GM13977 (cell line): Measurements from ENCODE around the gene AGFG2.

ENCODE experiments used
- DNase-seq: peaks from one replicate; pipeline ENCODE4 v3.0.0; 2012; ENCODE audit warnings: low spot score
- in situ Hi-C: fragments of 300-500 bp; cut with MboI; formaldehyde crosslinking; loops from one replicate; pipeline ENCODE4 v1.12.0; 2022; ENCODE audit warnings: low sequenced_read_pairs, low pct_unique_long_range_greater_than_20kb, mixed read lengths, inconsistent platforms; ENCODE audit not compliant: unreplicated experiment
- TF ChIP-seq, protein P1 (sequence below): IDR thresholded peaks from 2 replicates; pipeline ENCODE4 v1.5.1; 2012; ENCODE audit warnings: mild to moderate bottlenecking, control low read depth; ENCODE audit not compliant: insufficient read depth; ENCODE audit errors: extremely low read depth, missing control alignments

Gene AGFG2

GRCh38 chr7:100607111-100607510 is 68.1 kb downstream of the AGFG2 start:
- DNase-seq = no peak
- in situ Hi-C loops = no loop called here
- TF ChIP-seq, protein P1, sequence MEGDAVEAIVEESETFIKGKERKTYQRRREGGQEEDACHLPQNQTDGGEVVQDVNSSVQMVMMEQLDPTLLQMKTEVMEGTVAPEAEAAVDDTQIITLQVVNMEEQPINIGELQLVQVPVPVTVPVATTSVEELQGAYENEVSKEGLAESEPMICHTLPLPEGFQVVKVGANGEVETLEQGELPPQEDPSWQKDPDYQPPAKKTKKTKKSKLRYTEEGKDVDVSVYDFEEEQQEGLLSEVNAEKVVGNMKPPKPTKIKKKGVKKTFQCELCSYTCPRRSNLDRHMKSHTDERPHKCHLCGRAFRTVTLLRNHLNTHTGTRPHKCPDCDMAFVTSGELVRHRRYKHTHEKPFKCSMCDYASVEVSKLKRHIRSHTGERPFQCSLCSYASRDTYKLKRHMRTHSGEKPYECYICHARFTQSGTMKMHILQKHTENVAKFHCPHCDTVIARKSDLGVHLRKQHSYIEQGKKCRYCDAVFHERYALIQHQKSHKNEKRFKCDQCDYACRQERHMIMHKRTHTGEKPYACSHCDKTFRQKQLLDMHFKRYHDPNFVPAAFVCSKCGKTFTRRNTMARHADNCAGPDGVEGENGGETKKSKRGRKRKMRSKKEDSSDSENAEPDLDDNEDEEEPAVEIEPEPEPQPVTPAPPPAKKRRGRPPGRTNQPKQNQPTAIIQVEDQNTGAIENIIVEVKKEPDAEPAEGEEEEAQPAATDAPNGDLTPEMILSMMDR = no peak

DNA sequence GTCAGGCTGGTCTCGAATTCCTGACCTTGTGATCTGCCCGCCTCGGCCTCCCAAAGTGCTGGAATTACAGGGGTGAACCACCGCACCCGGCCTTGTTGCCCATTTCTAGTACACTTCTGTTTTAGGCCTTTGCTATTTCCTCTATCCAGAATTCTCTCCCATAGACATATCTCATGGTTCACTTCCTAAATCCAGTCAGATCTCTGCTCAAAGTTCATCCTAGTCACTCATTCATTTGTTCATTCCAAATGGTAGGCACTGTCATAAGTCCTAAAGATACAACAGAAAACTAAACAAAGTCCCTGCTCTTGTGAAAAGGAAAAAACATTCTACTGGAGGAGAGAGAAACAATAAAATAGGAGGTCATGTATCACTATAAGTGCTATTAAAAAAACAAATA is 71.0 kb downstream of the AGFG2 start:
- no peak for DNase-seq
- TF ChIP-seq, protein P1 = no peak
- in situ Hi-C loops = no loop called here

DNA sequence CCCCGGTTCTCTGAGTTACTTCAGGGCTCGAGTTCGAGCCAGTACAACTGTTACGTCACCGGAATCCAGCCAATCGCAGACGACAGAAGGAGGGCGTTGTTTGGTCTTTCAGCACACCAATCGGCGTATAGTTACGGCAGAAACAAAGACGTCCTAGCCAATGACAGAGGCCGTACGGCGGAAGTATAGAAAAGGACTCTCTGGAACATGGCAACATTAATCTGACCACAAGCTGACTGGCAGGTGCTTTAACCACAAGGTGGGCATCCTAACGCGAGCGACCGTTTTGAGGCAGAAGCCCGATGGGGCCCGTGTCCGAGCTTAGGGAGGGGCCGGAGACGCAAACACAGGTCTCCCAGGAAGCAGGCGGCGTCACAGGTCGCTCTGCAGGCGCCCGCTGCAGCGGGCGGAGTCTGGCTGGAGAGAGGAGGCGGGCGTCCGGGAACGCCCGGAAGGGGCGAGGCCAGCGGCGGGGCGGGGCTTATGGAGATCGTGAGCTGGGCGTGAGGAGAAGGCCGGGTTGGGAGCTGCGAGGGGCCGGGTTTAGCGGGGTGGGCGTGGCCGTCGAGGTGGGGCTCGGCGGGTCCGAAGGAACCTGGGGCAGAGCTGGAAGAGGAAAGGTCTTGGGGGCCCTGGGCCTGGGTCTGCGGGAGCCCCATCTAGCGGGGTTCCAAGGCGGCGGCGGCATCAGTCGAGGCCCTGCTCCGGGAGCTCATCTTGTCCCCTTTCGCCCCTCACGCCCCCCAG is 73.2 kb downstream of the AGFG2 start, which contains the start of gene MOSPD3:
Gene MOSPD3 (plus strand): TSS at position 558 of the 747 bp plus-strand sequence. CDS start 252 bp downstream, outside the sequence.
- DNase-seq = peak; percentile 99
- TF ChIP-seq, protein P1 = no peak
- in situ Hi-C loops = no loop called here

- TF ChIP-seq, protein P1 = peak; percentile 23
- in situ Hi-C loops = no loop called here
- DNase-seq = no peak
Measured at GRCh38 chr7:100612730-100613390, 73.9 kb downstream of the AGFG2 start.

GRCh38 chr7:100613412-100614175 is 74.6 kb downstream of the AGFG2 start:
- in situ Hi-C loops = no loop called here
- TF ChIP-seq, protein P1 = no peak
- no peak for DNase-seq

GRCh38 chr7:100614308-100614861 is 75.4 kb downstream of the AGFG2 start:
- no peak for DNase-seq
- in situ Hi-C loops = no loop called here

More at GRCh38 chr7:100614308-100614861, 75.4 kb downstream of the AGFG2 start:
- TF ChIP-seq, protein P1 = no peak
